Testis (tissue), 3 donors: Measurements from ENCODE around the gene KIF26B. TPM values are rescaled to one million over a fixed set of nuclear protein-coding genes. Genes with fewer than 3 reads are reported as not detected.

Source experiments
- DNase-seq: peaks from one replicate; pipeline ENCODE4 v3.0.0-alpha.2; 2019
- H3K27ac ChIP-seq, 2 donors: fragments of 200-600 bp; sonication (generic); one replicate each; pipeline ENCODE4 v1.5.1; 2019
- H3K27me3 ChIP-seq: fragments of 200-600 bp; sonication (generic); one replicate; pipeline ENCODE4 v1.5.1; 2019
- H3K36me3 ChIP-seq: fragments of 200-600 bp; sonication (generic); one replicate; pipeline ENCODE4 v1.5.1; 2017; ENCODE audit warnings: low read depth; ENCODE audit errors: missing control alignments
- H3K4me1 ChIP-seq: fragments of 200-600 bp; sonication (generic); one replicate; pipeline ENCODE4 v1.5.1; 2019
- H3K4me3 ChIP-seq, 2 donors: fragments of 200-600 bp; sonication (generic); one replicate each; pipeline ENCODE4 v1.5.1; 2017 to 2019
- H3K9me3 ChIP-seq: fragments of 200-600 bp; sonication (generic); one replicate; pipeline ENCODE4 v1.5.1; 2017
- POLR2A ChIP-seq: fragments of 450-650 bp; IDR thresholded peaks from one replicate; pipeline ENCODE4 v1.6.1; 2017; ENCODE audit warnings: antibody characterized with exemption, mild to moderate bottlenecking, moderate library complexity
- WGBS, 2 donors: methylation state at CpG; one replicate each; pipeline ENCODE4 v1.1.5; 2018; 5-methylcytosine and 5-hydroxymethylcytosine counted together
- intact Hi-C: fragments of 100-400 bp; cut with DNase I; formaldehyde crosslinking; loops from one replicate; pipeline ENCODE4 v1.15.1; 2023; ENCODE audit warnings: low total_unique reads
- polyA plus RNA-seq: library from polyadenylated mRNA; stranded (reverse); fragments of 350-450 nt; fragmentation: Illumina TruSeq; extraction: RNeasy Lipid Tissue Mini Kit (QIAGEN cat#74804); gene quantifications from one replicate; pipeline ENCODE4 v1.2.3, GENCODE V29; 2014; ENCODE audit warnings: low read depth, low replicate concordance; ENCODE audit not compliant: insufficient read depth
- total RNA-seq, 2 donors: library from RNA; depleted of rRNA; stranded (reverse); fragments of >200 nt; gene quantifications; one replicate each; pipeline ENCODE4 v1.2.3, GENCODE V29; 2016
- TF ChIP-seq, protein P1 (sequence below), 3 experiments: fragments of 450-650 bp in 2 of 3; fragments of 200-600 bp in 1 of 3; sonication (generic) in 1 of 3; IDR thresholded peaks; one replicate each; pipeline ENCODE4 v1.5.1; 2016 to 2019; ENCODE audit warnings: antibody characterized with exemption in 3 of 3, mild to moderate bottlenecking in 2 of 3, moderate library complexity in 1 of 3

Gene KIF26B
- total and polyA plus RNA-seq, 3 donors from 2014 or later = 3.0 to 4.8 (median 3.1) TPM

- no peak overlapping the region for H3K27ac ChIP-seq
- H3K27me3 ChIP-seq = no peaks in the 10 kb centered on the region
- no peak overlapping the region for H3K4me3 ChIP-seq
- H3K4me1 ChIP-seq = no peaks in the 10 kb centered on the region
- H3K9me3 ChIP-seq = no peaks in the 10 kb centered on the region
- TF ChIP-seq, protein P1, sequence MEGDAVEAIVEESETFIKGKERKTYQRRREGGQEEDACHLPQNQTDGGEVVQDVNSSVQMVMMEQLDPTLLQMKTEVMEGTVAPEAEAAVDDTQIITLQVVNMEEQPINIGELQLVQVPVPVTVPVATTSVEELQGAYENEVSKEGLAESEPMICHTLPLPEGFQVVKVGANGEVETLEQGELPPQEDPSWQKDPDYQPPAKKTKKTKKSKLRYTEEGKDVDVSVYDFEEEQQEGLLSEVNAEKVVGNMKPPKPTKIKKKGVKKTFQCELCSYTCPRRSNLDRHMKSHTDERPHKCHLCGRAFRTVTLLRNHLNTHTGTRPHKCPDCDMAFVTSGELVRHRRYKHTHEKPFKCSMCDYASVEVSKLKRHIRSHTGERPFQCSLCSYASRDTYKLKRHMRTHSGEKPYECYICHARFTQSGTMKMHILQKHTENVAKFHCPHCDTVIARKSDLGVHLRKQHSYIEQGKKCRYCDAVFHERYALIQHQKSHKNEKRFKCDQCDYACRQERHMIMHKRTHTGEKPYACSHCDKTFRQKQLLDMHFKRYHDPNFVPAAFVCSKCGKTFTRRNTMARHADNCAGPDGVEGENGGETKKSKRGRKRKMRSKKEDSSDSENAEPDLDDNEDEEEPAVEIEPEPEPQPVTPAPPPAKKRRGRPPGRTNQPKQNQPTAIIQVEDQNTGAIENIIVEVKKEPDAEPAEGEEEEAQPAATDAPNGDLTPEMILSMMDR (IDR thresholded peaks at IDR 0.05) = no peak
- TF ChIP-seq POLR2A = no peak
- WGBS, 2 donors = 93% methylated on average over 3 of the region's 3 CpGs
- H3K36me3 ChIP-seq = no peaks in the 10 kb centered on the region
- DNase-seq = no peak
- intact Hi-C loops = no loop called here
Observed at GRCh38 chr1:245537992-245538391, 383.2 kb downstream of the KIF26B start.

GRCh38 chr1:245538671-245539070 lies 383.9 kb downstream of the KIF26B start:
- intact Hi-C loops = no loop called here
- Histone ChIP-seq H3K27me3 (no peaks in the 10 kb centered on the region), H3K9me3 (no peaks in the 10 kb centered on the region), H3K27ac (no peak overlapping the region), H3K36me3 (no peaks in the 10 kb centered on the region), H3K4me3 (no peak overlapping the region), H3K4me1 (no peaks in the 10 kb centered on the region)
- 96% methylated on average over 3 of the region's 3 CpGs for WGBS, 2 donors
- no peak for DNase-seq
- no peak for TF ChIP-seq POLR2A
- TF ChIP-seq, protein P1 (IDR thresholded peaks at IDR 0.05) = no peak

GRCh38 chr1:245541369-245541768 lies 386.6 kb downstream of the KIF26B start:
- intact Hi-C loops = no loop called here
- no peak overlapping the region for H3K27ac ChIP-seq
- H3K27me3 ChIP-seq = no peaks in the 10 kb centered on the region
- WGBS, 2 donors = 87 to 92% methylated on average over 14 of the region's 14 CpGs
- TF ChIP-seq POLR2A = no peak
- TF ChIP-seq, protein P1 (IDR thresholded peaks at IDR 0.05) = no peak
- H3K4me1 ChIP-seq = no peaks in the 10 kb centered on the region
- no peaks in the 10 kb centered on the region for H3K36me3 ChIP-seq
- no peak overlapping the region for H3K4me3 ChIP-seq
- H3K9me3 ChIP-seq = no peaks in the 10 kb centered on the region
- no peak for DNase-seq

GRCh38 chr1:245542365-245542764 lies 387.6 kb downstream of the KIF26B start:
- 97% methylated on average over 6 of the region's 6 CpGs for WGBS, 2 donors
- intact Hi-C loops = no loop called here
- no peak overlapping the region for H3K27ac ChIP-seq
- TF ChIP-seq POLR2A = no peak
- TF ChIP-seq, protein P1 (IDR thresholded peaks at IDR 0.05) = no peak
- no peaks in the 10 kb centered on the region for H3K4me1 ChIP-seq
- H3K4me3 ChIP-seq = no peak overlapping the region
- no peaks in the 10 kb centered on the region for H3K36me3 ChIP-seq
- no peaks in the 10 kb centered on the region for H3K9me3 ChIP-seq
- H3K27me3 ChIP-seq = no peaks in the 10 kb centered on the region
- no peak for DNase-seq

- Histone ChIP-seq H3K27me3 (no peaks in the 10 kb centered on the region), H3K4me3 (no peak overlapping the region), H3K4me1 (no peaks in the 10 kb centered on the region), H3K36me3 (no peaks in the 10 kb centered on the region), H3K27ac (no peak overlapping the region), H3K9me3 (no peaks in the 10 kb centered on the region)
- no peak for DNase-seq
- intact Hi-C loops = no loop called here
- TF ChIP-seq, protein P1 (IDR thresholded peaks at IDR 0.05) = no peak
- TF ChIP-seq POLR2A = no peak
- 84 to 95% methylated on average over 5 of the region's 5 CpGs for WGBS, 2 donors
Observed at GRCh38 chr1:245544236-245544635, 389.5 kb downstream of the KIF26B start.
